Hematopoietic multipotent progenitor cell treated with erythropoietin and hydrocortisone succinate and interleukin-3 and kit ligand, for 4 days (in vitro differentiated cells): ENCODE results near the gene APOBEC3H.
"Not testable (repeated sequence)": the region's sequence is repeated elsewhere in the genome, so short reads cannot be mapped to it uniquely, and the experiment has no call there.

Source experiments
- DNase-seq: peaks from one replicate; pipeline ENCODE4 v3.0.0-alpha.2; 2015

The APOBEC3H gene

GRCh38 chr22:39097098-39098020 is at the start of gene APOBEC3H:
TSS of gene APOBEC3H (plus strand) at chr22:39097244. CDS start at chr22:39100279, 3,035 bp downstream.
- peak; percentile 71 for DNase-seq

- not testable (repeated sequence) for DNase-seq
These were observed 47.6 kb upstream of the APOBEC3H start for GRCh38 chr22:39049486-39049885.

- not testable (repeated sequence) for DNase-seq
These were observed 45.1 kb upstream of the APOBEC3H start for GRCh38 chr22:39051844-39052495.

GRCh38 chr22:39055658-39056057 is 41.4 kb upstream of the APOBEC3H start:
- DNase-seq = no peak

GRCh38 chr22:39061290-39061689 is 35.8 kb upstream of the APOBEC3H start:
- DNase-seq = not testable (repeated sequence)

GRCh38 chr22:39061951-39062350 is 35.1 kb upstream of the APOBEC3H start:
- not testable (repeated sequence) for DNase-seq

GRCh38 chr22:39063904-39064303 is 33.1 kb upstream of the APOBEC3H start:
- not testable (repeated sequence) for DNase-seq

- DNase-seq = not testable (repeated sequence)
These were observed 30.4 kb upstream of the APOBEC3H start for GRCh38 chr22:39066442-39067276.

- no peak for DNase-seq
These were observed 28.8 kb upstream of the APOBEC3H start for GRCh38 chr22:39068033-39068785.

GRCh38 chr22:39070186-39070585 is 26.9 kb upstream of the APOBEC3H start:
- no peak for DNase-seq

GRCh38 chr22:39072581-39072981 is 24.5 kb upstream of the APOBEC3H start:
- not testable (repeated sequence) for DNase-seq

GRCh38 chr22:39073981-39074380 is 23.1 kb upstream of the APOBEC3H start:
- DNase-seq = no peak

GRCh38 chr22:39076155-39077025 is 20.7 kb upstream of the APOBEC3H start:
- DNase-seq = not testable (repeated sequence)

- peak; percentile 95 for DNase-seq
These were observed 19.8 kb upstream of the APOBEC3H start, which contains the start of gene APOBEC3G for GRCh38 chr22:39077026-39077840. TSS of gene APOBEC3G (plus strand) at chr22:39077275. CDS start at chr22:39077362, 87 bp downstream.

- not testable (repeated sequence) for DNase-seq
These were observed 19.1 kb upstream of the APOBEC3H start for GRCh38 chr22:39077912-39078311.

- DNase-seq = no peak
These were observed 18.7 kb upstream of the APOBEC3H start for GRCh38 chr22:39078329-39078728.

- DNase-seq = not testable (repeated sequence)
These were observed 17.9 kb upstream of the APOBEC3H start for GRCh38 chr22:39079054-39079637.

- no peak for DNase-seq
These were observed 16.8 kb upstream of the APOBEC3H start for GRCh38 chr22:39080052-39080762.

GRCh38 chr22:39081016-39081415 is 16.0 kb upstream of the APOBEC3H start:
- no peak for DNase-seq
